Endothelial cell of umbilical vein (primary cell): ENCODE measurements around the gene CTTNBP2NL. TPM values are rescaled to one million over a fixed set of nuclear protein-coding genes. Genes with fewer than 3 reads are reported as not detected.

Experiments
- BruUV-seq: library from RNA; stranded (reverse); fragments of 400-500 nt; replicated peaks from 2 replicates; lab custom pipeline; 2021; lab: Mats Ljungman, UMichigan
- CTCF ChIA-PET: fragments of 300-600, 350-600 bp; sonication (Branson Sonifier 250); formaldehyde crosslinking; loops from one replicate; lab custom pipeline; 2021; ENCODE audit warnings: antibody characterized with exemption, inconsistent platforms; lab: Charles Lee
- POLR2A ChIA-PET: fragments of 300-600, 350-600 bp; sonication (Branson Sonifier 250); formaldehyde crosslinking; loops from one replicate; lab custom pipeline; 2021; ENCODE audit warnings: antibody characterized with exemption, inconsistent platforms; lab: Charles Lee
- DNase-seq: peaks from one replicate; pipeline ENCODE4 v3.0.0-alpha.2; 2011; ENCODE audit warnings: low read depth, low spot score
- FAIRE-seq: peaks from 2 replicates; lab custom pipeline; 2011; peaks lifted over from hg19 to GRCh38; lab: Jason Lieb, UNC
- H2AFZ ChIP-seq: 2 replicates; pipeline ENCODE4 v1.6.0; 2012; ENCODE audit warnings: low read depth, low read length, control low read depth, inconsistent platforms
- H3K27ac ChIP-seq: 2 replicates; pipeline ENCODE4 v1.5.1; 2011; ENCODE audit warnings: low read depth, mild to moderate bottlenecking, control low read depth, low read length, moderate library complexity; ENCODE audit not compliant: insufficient read depth
- H3K27me3 ChIP-seq, 2 experiments: 2 replicates each; pipeline versions ENCODE4 v1.6.0 to v1.6.1; 2011; ENCODE audit warnings: low read length in 2 of 2, mixed read lengths in 1 of 2; ENCODE audit not compliant: control insufficient read depth in 2 of 2, insufficient read depth in 2 of 2
- H3K36me3 ChIP-seq, 2 experiments: 2 replicates in 1 of 2; 3 replicates in 1 of 2; pipeline ENCODE4 v1.5.1; 2011; ENCODE audit warnings: low read length in 2 of 2, mild to moderate bottlenecking in 1 of 2, moderate library complexity in 1 of 2; ENCODE audit not compliant: control insufficient read depth in 2 of 2, insufficient read depth in 2 of 2; ENCODE audit errors: extremely low read depth in 1 of 2
- H3K4me1 ChIP-seq: 3 replicates; pipeline ENCODE4 v1.5.1; 2011; ENCODE audit warnings: mild to moderate bottlenecking, low read length; ENCODE audit not compliant: control insufficient read depth, insufficient read depth; ENCODE audit errors: extremely low read depth
- H3K4me2 ChIP-seq: 2 replicates; pipeline ENCODE4 v1.6.1; 2011; ENCODE audit warnings: low read length, control low read depth, mixed read lengths; ENCODE audit not compliant: insufficient read depth
- H3K4me3 ChIP-seq, 3 experiments: fragments of 200-600 bp in 1 of 3; sonication (generic), shearing (Covaris generic) in 1 of 3; replicated peaks in 1 of 3; 2 replicates each; pipeline ENCODE4 v1.5.1; 2011 to 2016; ENCODE audit warnings: control low read depth in 3 of 3, low read length in 3 of 3, mild to moderate bottlenecking in 2 of 3, inconsistent platforms in 1 of 3, low read depth in 1 of 3, moderate library complexity in 1 of 3; ENCODE audit not compliant: insufficient read depth in 1 of 3
- H3K79me2 ChIP-seq: 2 replicates; pipeline ENCODE4 v1.6.0; 2012; ENCODE audit warnings: low read length, inconsistent platforms; ENCODE audit not compliant: control insufficient read depth, insufficient read depth
- H3K9ac ChIP-seq: replicated peaks from 2 replicates; pipeline ENCODE3; 2011; ENCODE audit warnings: low read length, control low read depth; ENCODE audit not compliant: insufficient read depth; ENCODE audit errors: extremely low read depth
- H3K9me1 ChIP-seq: replicated peaks from 3 replicates; pipeline ENCODE4 v1.6.0; 2011; ENCODE audit warnings: mild to moderate bottlenecking, low read length; ENCODE audit not compliant: control insufficient read depth, insufficient read depth; ENCODE audit errors: extremely low read depth
- H3K9me3 ChIP-seq: replicated peaks from 2 replicates; pipeline ENCODE4 v1.5.1; 2012; ENCODE audit warnings: low read length, inconsistent platforms; ENCODE audit not compliant: control insufficient read depth, insufficient read depth
- H4K20me1 ChIP-seq: replicated peaks from 2 replicates; pipeline ENCODE3; 2011; ENCODE audit warnings: mild to moderate bottlenecking, low read length; ENCODE audit not compliant: control insufficient read depth, insufficient read depth; ENCODE audit errors: extremely low read depth
- CTCF ChIP-seq, 2 donors: IDR thresholded peaks; 1 replicate in 1 of 2; 2 replicates in 1 of 2; pipeline ENCODE4 v1.5.1; 2011; ENCODE audit warnings: low read length in 2 of 2, mild to moderate bottlenecking in 2 of 2, moderate library complexity in 2 of 2, control low read depth in 1 of 2, inconsistent platforms in 1 of 2, low read depth in 1 of 2; ENCODE audit not compliant: insufficient read depth in 1 of 2; ENCODE audit errors: extremely low read depth in 1 of 2
- EZH2 ChIP-seq: IDR thresholded peaks from 2 replicates; pipeline ENCODE4 v1.6.1; 2012; ENCODE audit warnings: borderline replicate concordance, low read depth, mild to moderate bottlenecking, moderate library complexity, low read length, inconsistent platforms; ENCODE audit not compliant: severe bottlenecking
- FOS ChIP-seq: IDR thresholded peaks from 2 replicates; pipeline ENCODE4 v1.6.1; 2011; ENCODE audit warnings: mild to moderate bottlenecking, low read length, moderate library complexity, borderline replicate concordance; ENCODE audit not compliant: insufficient read depth
- GATA2 ChIP-seq: IDR thresholded peaks from 2 replicates; pipeline ENCODE4 v1.7.0; 2011; ENCODE audit warnings: low read depth, mild to moderate bottlenecking, moderate library complexity, mixed read lengths, low read length; ENCODE audit not compliant: insufficient read length, insufficient read depth
- JUN ChIP-seq: IDR thresholded peaks from 2 replicates; pipeline ENCODE4 v1.6.1; 2011; ENCODE audit warnings: borderline replicate concordance, low read depth; ENCODE audit not compliant: insufficient read length, insufficient read depth
- MYC ChIP-seq: IDR thresholded peaks from one replicate; pipeline ENCODE4 v1.6.1; 2011; ENCODE audit warnings: mild to moderate bottlenecking, low read depth, low read length
- POLR2A ChIP-seq: IDR thresholded peaks from 2 replicates; pipeline ENCODE4 v1.6.1; 2012; ENCODE audit warnings: low read depth, mild to moderate bottlenecking, control low read depth, low read length
- POLR2AphosphoS5 ChIP-seq: IDR thresholded peaks from 2 replicates; pipeline ENCODE4 v1.6.1; 2012; ENCODE audit warnings: low read depth, mild to moderate bottlenecking, control low read depth, low read length, moderate library complexity; ENCODE audit not compliant: insufficient read depth
- dilution Hi-C: fragments of 300-500 bp; cut with MboI; formaldehyde crosslinking; loops from one replicate; pipeline ENCODE4 v1.15.0; 2019; ENCODE audit warnings: low sequenced_read_pairs; ENCODE audit not compliant: extremely low pct_ligation_motif_present
- intact Hi-C: fragments of 100-400 bp; cut with micrococcal nuclease; formaldehyde crosslinking; loops from one replicate; pipeline ENCODE4 v1.10.0; 2022
- polyA plus RNA-seq, 4 experiments: library from polyadenylated mRNA; depleted of rRNA in 3 of 4; stranded (reverse) in 3 of 4; unstranded in 1 of 4; fragments of >200 nt; gene quantifications; 2 replicates each; pipeline versions ENCODE4 v1.2.1 to v1.2.3, GENCODE V29; 2011 to 2012; ENCODE audit warnings: missing spikeins in 1 of 4
- total RNA-seq: library from RNA; stranded (reverse); gene quantifications from 2 replicates; pipeline ENCODE4 v1.2.3, GENCODE V29; 2021
- TF ChIP-seq, protein P1 (sequence below): IDR thresholded peaks from 2 replicates; pipeline ENCODE4 v1.6.1; 2011; ENCODE audit not compliant: insufficient read depth, insufficient read length

Gene CTTNBP2NL
- total and polyA plus RNA-seq, 2 donors (not counting 3 experiments of a cell fraction or from before 2014, with no cell fraction given) = 21.5 to 94.4 TPM

DNA sequence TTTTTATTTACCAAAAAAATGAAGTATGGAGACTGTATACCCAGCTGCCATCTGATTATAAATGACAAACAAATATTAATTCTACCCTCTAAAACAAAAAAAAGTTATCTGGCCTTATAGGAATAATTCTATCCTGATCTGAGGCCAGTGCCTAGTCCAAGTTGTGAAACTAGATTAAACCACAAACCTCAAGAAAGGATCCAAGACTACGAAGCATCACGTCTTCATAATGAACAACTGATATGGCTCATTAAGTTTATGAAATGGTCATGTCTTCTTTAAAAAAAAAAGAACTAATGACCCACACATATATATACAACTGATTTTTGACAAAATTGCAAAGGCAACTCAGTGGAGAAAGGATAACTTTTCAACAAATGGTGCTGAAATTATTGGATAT, 32.4 kb upstream of the CTTNBP2NL start:
- intact Hi-C loops = no loop called here
- BruUV-seq = no TSS peak
- DNase-seq = no peak
- H4K20me1 ChIP-seq = no peaks in the 10 kb centered on the region
- H3K79me2 ChIP-seq = no peaks in the 10 kb centered on the region
- POLR2A ChIA-PET = interaction anchor here (0.6 kb wide), 1 partner anchor 330 kb away, joined by 4 read pairs; no protein-coding TSS in a partner anchor
- no peak overlapping the region for H3K9ac ChIP-seq
- no peaks in the 10 kb centered on the region for H3K9me3 ChIP-seq
- TF ChIP-seq JUN = no peak
- no peak for TF ChIP-seq CTCF (IDR thresholded peaks at IDR 0.05; ENCODE audit: extremely low read depth in 1 of 2, insufficient read depth in 1 of 2, low read depth in 1 of 2, low read length in 2 of 2)
- no peak for TF ChIP-seq POLR2A
- TF ChIP-seq EZH2 = no peak
- TF ChIP-seq, protein P1, sequence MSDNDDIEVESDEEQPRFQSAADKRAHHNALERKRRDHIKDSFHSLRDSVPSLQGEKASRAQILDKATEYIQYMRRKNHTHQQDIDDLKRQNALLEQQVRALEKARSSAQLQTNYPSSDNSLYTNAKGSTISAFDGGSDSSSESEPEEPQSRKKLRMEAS = no peak
- TF ChIP-seq FOS = no peak
- TF ChIP-seq GATA2 = no peak
- TF ChIP-seq MYC = no peak
- no peak for TF ChIP-seq POLR2AphosphoS5
- H2AFZ ChIP-seq = no peak overlapping the region
- H3K36me3 ChIP-seq = no peaks in the 10 kb centered on the region
- no peak overlapping the region for H3K4me2 ChIP-seq
- no peaks in the 10 kb centered on the region for H3K9me1 ChIP-seq
- CTCF ChIA-PET = no interaction called here
- no peak overlapping the region for H3K27ac ChIP-seq
- no peaks in the 10 kb centered on the region for H3K4me1 ChIP-seq
- FAIRE-seq = no peak
- H3K4me3 ChIP-seq = no peak overlapping the region
- peaks cover 16 to 17% of the 10 kb centered on the region in 2 experiments for H3K27me3 ChIP-seq
- dilution Hi-C loops = no loop called here
